ENCODE measurements around the gene MRPL30.

DNA sequence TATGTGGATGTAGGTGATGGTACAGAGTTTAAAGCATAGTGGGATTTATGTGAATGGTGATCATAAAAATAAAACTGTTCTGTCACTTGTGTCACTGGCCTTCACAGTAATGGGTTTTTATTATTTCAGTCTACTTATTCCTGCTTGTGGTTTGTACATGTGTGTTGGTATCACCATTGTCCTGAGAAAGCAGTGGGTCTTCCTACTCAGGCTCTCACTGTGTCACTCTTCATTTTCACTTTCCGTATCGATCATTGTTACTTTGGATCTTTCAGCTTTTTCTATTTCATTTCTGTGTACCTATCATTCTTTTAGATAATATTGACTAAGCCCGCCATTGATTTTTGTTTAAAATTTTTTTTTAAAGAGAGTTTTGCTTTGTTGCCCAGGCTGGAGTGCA is 7.4 kb downstream of the MRPL30 start:
- TF ChIP-seq CTCF (IDR thresholded peaks at IDR 0.05) (no peak), EZH2 (IDR thresholded peaks at IDR 0.05) (no peak)

Measured in neural progenitor cell (in vitro differentiated cells).